Left ventricle myocardium inferior (tissue), 1 donor: ENCODE measurements around the gene AACS. TPM values are rescaled to one million over a fixed set of nuclear protein-coding genes. Genes with fewer than 3 reads are reported as not detected.

Source experiments
- DNase-seq: peaks from one replicate; pipeline ENCODE4 v3.0.0-alpha.2; 2020
- H3K27ac ChIP-seq: fragments of 200-600 bp; replicated peaks from 2 replicates; pipeline ENCODE4 v1.8.0; 2021
- H3K27me3 ChIP-seq: fragments of 200-600 bp; 2 replicates; pipeline ENCODE4 v1.8.0; 2021; ENCODE audit warnings: low read depth
- H3K36me3 ChIP-seq: fragments of 200-600 bp; 2 replicates; pipeline ENCODE4 v1.8.0; 2021
- H3K4me1 ChIP-seq: fragments of 200-600 bp; 2 replicates; pipeline ENCODE4 v1.8.0; 2021
- H3K4me3 ChIP-seq: fragments of 200-600 bp; 2 replicates; pipeline ENCODE4 v1.8.0; 2021; ENCODE audit warnings: mild to moderate bottlenecking, moderate library complexity
- H3K9me3 ChIP-seq: fragments of 200-600 bp; replicated peaks from 2 replicates; pipeline ENCODE4 v1.8.0; 2021
- intact Hi-C: fragments of 100-400 bp; cut with micrococcal nuclease; formaldehyde crosslinking; loops from one replicate; pipeline ENCODE4 v1.11.0; 2022
- total RNA-seq: library from RNA; stranded (reverse); fragmentation: NEBNext Ultra II Directional; extraction: Animal tissue kit (Norgen Biotek cat#: 25700); gene quantifications from one replicate; pipeline ENCODE4 v1.2.1, GENCODE V29; 2021
- TF ChIP-seq, protein P1 (sequence below): fragments of 200-600 bp; IDR thresholded peaks from 2 replicates; pipeline ENCODE4 v1.8.0; 2021; ENCODE audit warnings: antibody characterized with exemption, mild to moderate bottlenecking, borderline replicate concordance
- donor health status: DM: no; HTN: yes; CAD: no; lungs with severe emphysema.

Gene AACS
- total RNA-seq, 1 donor from 2014 or later = 11.5 TPM

DNA sequence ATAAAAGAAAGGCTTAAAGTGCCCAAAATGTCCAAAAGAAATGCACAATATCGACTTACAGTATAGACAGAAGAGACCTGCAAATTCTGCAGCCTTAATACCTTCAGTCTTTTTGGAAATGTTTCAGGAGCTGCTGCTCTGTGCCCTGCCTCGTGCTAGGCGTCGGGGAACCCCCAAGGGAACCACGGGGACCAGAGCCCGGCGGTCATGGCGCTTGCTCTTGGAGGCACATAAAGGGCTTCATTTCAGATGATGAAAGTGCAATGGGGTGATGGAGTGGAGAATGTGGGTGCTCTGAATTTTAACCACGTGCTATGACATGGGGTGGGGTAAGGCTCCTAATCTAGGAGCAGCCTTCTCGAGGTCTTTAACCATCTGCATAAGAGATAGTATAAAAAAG, 14.8 kb upstream of the AACS start:
- DNase-seq = no peak
- H3K4me3 ChIP-seq = no peak overlapping the region
- intact Hi-C loops = no loop called here
- TF ChIP-seq, protein P1, sequence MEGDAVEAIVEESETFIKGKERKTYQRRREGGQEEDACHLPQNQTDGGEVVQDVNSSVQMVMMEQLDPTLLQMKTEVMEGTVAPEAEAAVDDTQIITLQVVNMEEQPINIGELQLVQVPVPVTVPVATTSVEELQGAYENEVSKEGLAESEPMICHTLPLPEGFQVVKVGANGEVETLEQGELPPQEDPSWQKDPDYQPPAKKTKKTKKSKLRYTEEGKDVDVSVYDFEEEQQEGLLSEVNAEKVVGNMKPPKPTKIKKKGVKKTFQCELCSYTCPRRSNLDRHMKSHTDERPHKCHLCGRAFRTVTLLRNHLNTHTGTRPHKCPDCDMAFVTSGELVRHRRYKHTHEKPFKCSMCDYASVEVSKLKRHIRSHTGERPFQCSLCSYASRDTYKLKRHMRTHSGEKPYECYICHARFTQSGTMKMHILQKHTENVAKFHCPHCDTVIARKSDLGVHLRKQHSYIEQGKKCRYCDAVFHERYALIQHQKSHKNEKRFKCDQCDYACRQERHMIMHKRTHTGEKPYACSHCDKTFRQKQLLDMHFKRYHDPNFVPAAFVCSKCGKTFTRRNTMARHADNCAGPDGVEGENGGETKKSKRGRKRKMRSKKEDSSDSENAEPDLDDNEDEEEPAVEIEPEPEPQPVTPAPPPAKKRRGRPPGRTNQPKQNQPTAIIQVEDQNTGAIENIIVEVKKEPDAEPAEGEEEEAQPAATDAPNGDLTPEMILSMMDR = no peak
- no peak overlapping the region for H3K27ac ChIP-seq
- H3K36me3 ChIP-seq = no peaks in the 10 kb centered on the region
- H3K9me3 ChIP-seq = no peaks in the 10 kb centered on the region
- H3K27me3 ChIP-seq = no peaks in the 10 kb centered on the region
- peaks cover 5% of the 10 kb centered on the region for H3K4me1 ChIP-seq

DNA sequence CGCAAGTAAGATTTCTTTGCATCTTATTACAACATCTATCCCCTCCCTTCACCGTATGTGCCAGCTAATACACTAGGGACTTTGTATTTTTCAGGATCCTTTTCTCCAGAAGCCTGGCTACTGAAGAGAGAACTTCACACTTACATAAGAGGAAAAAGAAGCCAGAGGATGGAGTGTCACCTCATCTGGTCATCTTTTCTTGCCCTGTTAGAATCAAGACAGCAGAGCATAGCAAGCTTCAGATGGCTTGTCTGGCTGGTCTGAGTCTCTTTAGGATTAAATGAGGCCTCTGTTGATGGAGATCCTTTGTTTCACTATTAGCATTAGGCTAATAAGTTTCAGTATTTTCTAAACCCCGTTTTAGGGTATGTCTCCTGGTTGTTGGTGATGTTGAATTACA, 14.4 kb upstream of the AACS start:
- H3K27ac ChIP-seq = no peak overlapping the region
- peaks cover 5% of the 10 kb centered on the region for H3K4me1 ChIP-seq
- intact Hi-C loops = no loop called here
- H3K9me3 ChIP-seq = no peaks in the 10 kb centered on the region
- H3K4me3 ChIP-seq = no peak overlapping the region
- no peaks in the 10 kb centered on the region for H3K27me3 ChIP-seq
- TF ChIP-seq, protein P1 = no peak
- H3K36me3 ChIP-seq = no peaks in the 10 kb centered on the region
- DNase-seq = no peak

DNA sequence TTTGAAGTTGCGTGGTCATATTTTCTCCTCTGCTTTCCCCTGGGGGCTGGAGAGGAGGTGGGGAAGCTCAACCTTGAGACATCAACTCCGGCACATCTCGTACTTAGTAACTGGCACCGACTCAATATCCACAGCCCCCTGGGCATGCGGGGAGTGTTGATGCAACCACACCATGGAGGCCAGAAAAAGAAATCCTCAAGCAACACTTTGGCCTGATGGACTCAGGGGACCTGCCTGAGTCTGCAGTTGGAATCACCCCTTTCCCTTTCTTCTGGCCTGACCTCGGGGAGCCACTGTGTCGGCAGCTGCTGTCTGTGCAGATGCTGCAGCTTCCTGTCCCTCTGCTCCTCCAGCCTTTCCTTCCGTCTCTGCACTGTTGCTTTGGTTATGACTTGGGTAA, 11.4 kb upstream of the AACS start:
- intact Hi-C loops = no loop called here
- DNase-seq = no peak
- Histone ChIP-seq H3K36me3 (no peaks in the 10 kb centered on the region), H3K27me3 (peaks cover 19% of the 10 kb centered on the region), H3K4me3 (no peak overlapping the region), H3K9me3 (no peaks in the 10 kb centered on the region), H3K4me1 (peaks cover 5% of the 10 kb centered on the region), H3K27ac (no peak overlapping the region)
- TF ChIP-seq, protein P1 = no peak

DNA sequence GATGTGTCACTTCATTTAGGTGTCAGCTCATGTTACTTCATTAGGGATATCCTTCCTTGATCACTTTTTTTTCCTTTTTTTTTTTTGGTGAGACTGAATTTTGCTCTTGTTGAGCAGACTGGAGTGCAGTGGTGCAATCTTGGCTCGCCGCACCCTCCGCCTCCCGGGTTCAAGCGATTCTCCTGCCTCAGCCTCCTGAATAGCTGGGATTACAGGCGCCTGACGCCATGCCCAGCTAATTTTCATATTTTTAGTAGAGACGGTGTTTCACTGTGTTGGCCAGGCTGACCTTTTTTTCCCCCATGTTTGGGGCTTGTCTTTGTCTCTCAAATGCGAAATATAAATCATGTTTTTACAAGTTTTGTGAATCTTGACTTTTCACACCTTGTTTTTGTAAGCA, 9.6 kb upstream of the AACS start:
- no peaks in the 10 kb centered on the region for H3K4me1 ChIP-seq
- no peaks in the 10 kb centered on the region for H3K9me3 ChIP-seq
- H3K4me3 ChIP-seq = no peak overlapping the region
- TF ChIP-seq, protein P1 = no peak
- no peak overlapping the region for H3K27ac ChIP-seq
- no peaks in the 10 kb centered on the region for H3K36me3 ChIP-seq
- H3K27me3 ChIP-seq = peaks cover 21% of the 10 kb centered on the region
- intact Hi-C loops = no loop called here
- DNase-seq = no peak

DNA sequence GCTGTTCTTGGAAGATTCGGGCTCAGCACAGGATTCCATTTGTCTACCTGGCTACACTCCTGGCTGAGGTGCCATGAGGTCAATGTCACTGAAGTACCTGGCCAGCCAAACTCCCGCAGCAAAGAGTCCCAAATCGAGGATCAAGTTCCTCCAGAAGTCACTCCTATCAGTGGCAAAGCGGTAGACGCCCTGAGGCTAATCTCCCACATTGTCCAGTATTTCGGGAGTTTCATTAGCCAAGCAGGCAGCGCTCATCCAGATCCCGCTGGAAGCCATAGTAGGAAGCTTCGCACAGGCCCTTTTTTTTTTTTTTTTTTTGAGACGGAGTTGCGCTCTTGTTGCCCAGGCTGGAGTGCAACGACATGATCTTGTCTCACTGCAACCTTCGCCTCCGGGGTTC, 8.9 kb upstream of the AACS start:
- TF ChIP-seq, protein P1 = no peak
- H3K4me1 ChIP-seq = no peaks in the 10 kb centered on the region
- H3K9me3 ChIP-seq = no peaks in the 10 kb centered on the region
- H3K27me3 ChIP-seq = peaks cover 21% of the 10 kb centered on the region
- intact Hi-C loops = no loop called here
- no peak overlapping the region for H3K27ac ChIP-seq
- H3K36me3 ChIP-seq = no peaks in the 10 kb centered on the region
- H3K4me3 ChIP-seq = no peak overlapping the region
- no peak for DNase-seq

DNA sequence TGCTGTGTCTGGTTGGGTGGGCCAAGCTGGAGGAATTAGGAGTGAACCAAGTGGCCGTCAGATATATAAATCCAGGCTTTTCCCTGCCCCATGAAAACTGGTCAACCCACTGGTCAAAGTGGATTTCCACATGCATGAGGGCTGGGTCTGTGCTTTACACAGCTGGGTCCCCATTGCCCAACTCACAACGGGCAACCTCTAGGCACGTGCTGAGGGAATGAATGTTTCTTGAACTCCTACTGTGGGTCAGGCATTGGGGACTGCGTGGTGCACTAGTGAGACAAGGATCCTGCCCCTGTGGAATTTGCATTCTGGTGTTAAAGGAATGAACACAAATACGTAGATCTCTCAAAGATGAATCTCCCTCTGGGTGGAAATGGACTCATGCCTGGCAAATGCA, 7.5 kb upstream of the AACS start:
- TF ChIP-seq, protein P1 = no peak
- Histone ChIP-seq H3K4me1 (no peaks in the 10 kb centered on the region), H3K9me3 (no peaks in the 10 kb centered on the region), H3K27ac (no peak overlapping the region), H3K27me3 (peaks cover 21% of the 10 kb centered on the region), H3K4me3 (no peak overlapping the region), H3K36me3 (no peaks in the 10 kb centered on the region)
- intact Hi-C loops = no loop called here
- DNase-seq = no peak
